GM12891 (cell line): ENCODE measurements around the gene PIK3R5.

Experiments
- DNase-seq: peaks from one replicate; pipeline ENCODE4 v3.0.0; 2011; ENCODE audit warnings: low spot score; ENCODE audit not compliant: insufficient read length
- FAIRE-seq: peaks from 2 replicates; lab custom pipeline; 2011; peaks lifted over from hg19 to GRCh38; lab: Jason Lieb, UNC
- PAX5 ChIP-seq: IDR thresholded peaks from 2 replicates; pipeline ENCODE4 v1.6.1; 2011; ENCODE audit warnings: low read length, moderate library complexity, mild to moderate bottlenecking; ENCODE audit not compliant: insufficient read depth, severe bottlenecking
- POLR2A ChIP-seq: IDR thresholded peaks from 2 replicates; pipeline ENCODE4 v1.6.1; 2011; ENCODE audit warnings: low read depth, low read length, control low read depth
- POLR2AphosphoS5 ChIP-seq: IDR thresholded peaks from 2 replicates; pipeline ENCODE4 v1.6.1; 2011; ENCODE audit warnings: low read depth, low read length, control low read depth
- POU2F2 ChIP-seq: IDR thresholded peaks from 2 replicates; pipeline ENCODE4 v1.6.1; 2011; ENCODE audit warnings: low read depth, mild to moderate bottlenecking, control low read depth, low read length, moderate library complexity
- SPI1 ChIP-seq: IDR thresholded peaks from 2 replicates; pipeline ENCODE4 v1.6.1; 2011; ENCODE audit warnings: low read depth, low read length, control low read depth
- TAF1 ChIP-seq: IDR thresholded peaks from 2 replicates; pipeline ENCODE4 v1.6.1; 2011; ENCODE audit warnings: low read depth, low read length, control low read depth

The PIK3R5 gene

GRCh38 chr17:8934346-8934745 lies 31.2 kb downstream of the PIK3R5 start:
- FAIRE-seq: no peak

GRCh38 chr17:8930649-8931048 lies 34.9 kb downstream of the PIK3R5 start:
- no peak for TF ChIP-seq SPI1
- no peak for TF ChIP-seq TAF1
- no peak for TF ChIP-seq PAX5
- no peak for TF ChIP-seq POLR2A
- TF ChIP-seq POLR2AphosphoS5: no peak
- TF ChIP-seq POU2F2: no peak
- DNase-seq: no peak
- FAIRE-seq: no peak

More at GRCh38 chr17:8934346-8934745, 31.2 kb downstream of the PIK3R5 start:
- TF ChIP-seq POLR2AphosphoS5 (no peak), TAF1 (no peak), POLR2A (no peak), SPI1 (no peak), POU2F2 (no peak), PAX5 (no peak)
- no peak for DNase-seq

GRCh38 chr17:8928347-8928746 lies 37.2 kb downstream of the PIK3R5 start:
- DNase-seq (no peak), FAIRE-seq (no peak)
- TF ChIP-seq POLR2A: no peak
- TF ChIP-seq POU2F2: no peak
- TF ChIP-seq POLR2AphosphoS5: no peak

GRCh38 chr17:8927395-8927794 lies 38.1 kb downstream of the PIK3R5 start:
- FAIRE-seq: no peak
- TF ChIP-seq PAX5: no peak
- no peak for TF ChIP-seq TAF1
- no peak for TF ChIP-seq POLR2AphosphoS5
- no peak for TF ChIP-seq POLR2A
- TF ChIP-seq SPI1: no peak
- no peak for TF ChIP-seq POU2F2
- DNase-seq: no peak

- no peak for TF ChIP-seq PAX5
- no peak for TF ChIP-seq POU2F2
- no peak for TF ChIP-seq TAF1
- no peak for TF ChIP-seq POLR2AphosphoS5
- TF ChIP-seq SPI1: no peak
- no peak for TF ChIP-seq POLR2A
- FAIRE-seq: peak; percentile 38
- no peak for DNase-seq
Measured at GRCh38 chr17:8925808-8926207, 39.7 kb downstream of the PIK3R5 start.

- TF ChIP-seq POLR2AphosphoS5: no peak
- no peak for TF ChIP-seq SPI1
- no peak for TF ChIP-seq PAX5
- TF ChIP-seq TAF1: no peak
- TF ChIP-seq POLR2A: no peak
- no peak for TF ChIP-seq POU2F2
- DNase-seq (no peak), FAIRE-seq (peak; percentile 31)
Measured at GRCh38 chr17:8925141-8925540, 40.4 kb downstream of the PIK3R5 start.

- peak; percentile 87 for FAIRE-seq
- DNase-seq: no peak
- TF ChIP-seq TAF1 (no peak), POU2F2 (peak; percentile 52; the same call in 1 of the 2 replicates)
Measured at GRCh38 chr17:8924595-8924994, 40.9 kb downstream of the PIK3R5 start.

GRCh38 chr17:8923762-8924161 lies 41.7 kb downstream of the PIK3R5 start:
- TF ChIP-seq POLR2AphosphoS5 (no peak), TAF1 (no peak), POU2F2 (no peak), PAX5 (no peak), SPI1 (no peak), POLR2A (no peak)
- DNase-seq (no peak), FAIRE-seq (no peak)

GRCh38 chr17:8922928-8923327 lies 42.6 kb downstream of the PIK3R5 start:
- DNase-seq (no peak), FAIRE-seq (peak; percentile 72)
- TF ChIP-seq SPI1: no peak
- no peak for TF ChIP-seq POU2F2
- TF ChIP-seq TAF1: no peak
- TF ChIP-seq PAX5: no peak

GRCh38 chr17:8922451-8922850 lies 43.1 kb downstream of the PIK3R5 start:
- DNase-seq: no peak
- TF ChIP-seq SPI1: no peak
- no peak for TF ChIP-seq TAF1
- no peak for TF ChIP-seq PAX5
- no peak for FAIRE-seq

GRCh38 chr17:8921147-8921546 lies 44.4 kb downstream of the PIK3R5 start:
- no peak for FAIRE-seq
- DNase-seq: no peak
- no peak for TF ChIP-seq SPI1
- TF ChIP-seq POLR2A: no peak
- TF ChIP-seq TAF1: no peak
- no peak for TF ChIP-seq POLR2AphosphoS5
- TF ChIP-seq PAX5: no peak
- no peak for TF ChIP-seq POU2F2
